ENCODE measurements around the gene GPC6. TPM values are rescaled to one million over a fixed set of nuclear protein-coding genes. Genes with fewer than 3 reads are reported as not detected.

The GPC6 gene
- total and polyA plus RNA-seq, 2 donors (not counting 3 experiments of a cell fraction or from before 2014, with no cell fraction given): 0.01 TPM; not detected in 1

DNA sequence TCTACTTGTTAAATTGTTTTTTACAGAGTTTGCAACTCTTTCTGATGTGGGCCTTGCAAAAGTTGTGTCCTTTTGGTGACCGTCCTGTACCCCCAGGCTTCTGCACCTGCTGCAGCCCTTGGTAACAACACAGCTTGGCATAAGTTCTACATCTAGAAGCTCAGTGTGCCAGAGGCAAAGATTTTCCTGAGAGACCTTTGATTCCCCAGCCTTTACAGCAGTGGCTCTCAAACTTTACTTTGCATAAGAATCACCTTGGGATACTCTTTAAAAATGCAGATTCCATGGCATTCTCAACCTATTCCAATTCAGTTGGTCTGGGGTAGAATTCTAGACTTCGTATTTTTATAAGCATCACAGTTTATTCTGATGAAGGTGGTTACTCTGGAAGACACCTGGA lies 991.9 kb downstream of the GPC6 start:
- no TSS peak for BruUV-seq (replicated peaks)
- Histone ChIP-seq H3K27ac (ENCODE audit: insufficient read depth, low read depth, low read length) (no peak overlapping the region), H3K9ac (replicated peaks; ENCODE audit: extremely low read depth, insufficient read depth, low read length) (no peak overlapping the region), H3K4me3 (replicated peaks in 1 of 3; ENCODE audit: insufficient read depth in 1 of 3, low read depth in 1 of 3, low read length in 3 of 3) (no peak overlapping the region), H2AFZ (ENCODE audit: low read depth, low read length) (no peak overlapping the region), H3K27me3 (ENCODE audit: control insufficient read depth in 2 of 2, insufficient read depth in 2 of 2, low read length in 2 of 2) (no peaks in the 10 kb centered on the region), H3K9me3 (replicated peaks; ENCODE audit: control insufficient read depth, insufficient read depth, low read length) (no peaks in the 10 kb centered on the region), H3K36me3 (ENCODE audit: control insufficient read depth in 2 of 2, extremely low read depth in 1 of 2, insufficient read depth in 2 of 2, low read length in 2 of 2) (no peaks in the 10 kb centered on the region), H3K79me2 (ENCODE audit: control insufficient read depth, insufficient read depth, low read length) (no peaks in the 10 kb centered on the region), H3K4me1 (ENCODE audit: control insufficient read depth, extremely low read depth, insufficient read depth, low read length) (no peaks in the 10 kb centered on the region), H4K20me1 (replicated peaks; ENCODE audit: control insufficient read depth, extremely low read depth, insufficient read depth, low read length) (no peaks in the 10 kb centered on the region), H3K9me1 (replicated peaks; ENCODE audit: control insufficient read depth, extremely low read depth, insufficient read depth, low read length) (no peaks in the 10 kb centered on the region), H3K4me2 (ENCODE audit: insufficient read depth, low read length) (no peak overlapping the region)
- dilution Hi-C loops (cut with MboI; ENCODE audit: extremely low pct_ligation_motif_present, low sequenced_read_pairs): no loop called here
- TF ChIP-seq, protein P1, sequence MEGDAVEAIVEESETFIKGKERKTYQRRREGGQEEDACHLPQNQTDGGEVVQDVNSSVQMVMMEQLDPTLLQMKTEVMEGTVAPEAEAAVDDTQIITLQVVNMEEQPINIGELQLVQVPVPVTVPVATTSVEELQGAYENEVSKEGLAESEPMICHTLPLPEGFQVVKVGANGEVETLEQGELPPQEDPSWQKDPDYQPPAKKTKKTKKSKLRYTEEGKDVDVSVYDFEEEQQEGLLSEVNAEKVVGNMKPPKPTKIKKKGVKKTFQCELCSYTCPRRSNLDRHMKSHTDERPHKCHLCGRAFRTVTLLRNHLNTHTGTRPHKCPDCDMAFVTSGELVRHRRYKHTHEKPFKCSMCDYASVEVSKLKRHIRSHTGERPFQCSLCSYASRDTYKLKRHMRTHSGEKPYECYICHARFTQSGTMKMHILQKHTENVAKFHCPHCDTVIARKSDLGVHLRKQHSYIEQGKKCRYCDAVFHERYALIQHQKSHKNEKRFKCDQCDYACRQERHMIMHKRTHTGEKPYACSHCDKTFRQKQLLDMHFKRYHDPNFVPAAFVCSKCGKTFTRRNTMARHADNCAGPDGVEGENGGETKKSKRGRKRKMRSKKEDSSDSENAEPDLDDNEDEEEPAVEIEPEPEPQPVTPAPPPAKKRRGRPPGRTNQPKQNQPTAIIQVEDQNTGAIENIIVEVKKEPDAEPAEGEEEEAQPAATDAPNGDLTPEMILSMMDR (IDR thresholded peaks at IDR 0.05; ENCODE audit: extremely low read depth in 1 of 2, insufficient read depth in 1 of 2, low read depth in 1 of 2, low read length in 2 of 2): no peak
- FAIRE-seq: no peak
- CTCF ChIA-PET: no interaction called here
- POLR2A ChIA-PET: no interaction called here
- intact Hi-C loops (cut with micrococcal nuclease): no loop called here
- DNase-seq (ENCODE audit: low read depth, low spot score): no peak

DNA sequence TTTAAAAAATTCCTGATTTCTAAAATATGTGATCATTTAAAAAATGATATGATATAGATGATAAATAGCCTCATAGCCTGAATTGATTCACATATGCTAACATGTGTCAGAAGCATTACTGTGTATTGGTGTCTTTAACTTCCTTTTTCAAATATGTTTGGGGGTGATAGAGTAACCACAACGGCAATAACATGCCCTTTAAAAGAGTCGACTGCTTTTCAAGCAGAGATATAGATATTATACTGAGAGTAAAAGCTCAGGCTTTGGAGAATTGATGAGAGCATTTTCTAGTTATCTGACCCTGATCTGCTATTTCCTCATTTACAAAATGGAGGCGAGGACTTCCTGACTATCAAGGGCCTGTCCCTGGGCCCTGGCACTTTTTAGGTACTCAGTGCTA lies 992.3 kb downstream of the GPC6 start:
- no peaks in the 10 kb centered on the region for H3K36me3 ChIP-seq (ENCODE audit: control insufficient read depth in 2 of 2, extremely low read depth in 1 of 2, insufficient read depth in 2 of 2, low read length in 2 of 2)
- no peaks in the 10 kb centered on the region for H3K27me3 ChIP-seq (ENCODE audit: control insufficient read depth in 2 of 2, insufficient read depth in 2 of 2, low read length in 2 of 2)
- no peak for FAIRE-seq
- intact Hi-C loops (cut with micrococcal nuclease): no loop called here
- H3K9me3 ChIP-seq (replicated peaks; ENCODE audit: control insufficient read depth, insufficient read depth, low read length): no peaks in the 10 kb centered on the region
- POLR2A ChIA-PET: no interaction called here
- H3K9me1 ChIP-seq (replicated peaks; ENCODE audit: control insufficient read depth, extremely low read depth, insufficient read depth, low read length): no peaks in the 10 kb centered on the region
- H3K4me3 ChIP-seq (replicated peaks in 1 of 3; ENCODE audit: insufficient read depth in 1 of 3, low read depth in 1 of 3, low read length in 3 of 3): no peak overlapping the region
- no peaks in the 10 kb centered on the region for H4K20me1 ChIP-seq (replicated peaks; ENCODE audit: control insufficient read depth, extremely low read depth, insufficient read depth, low read length)
- no peak for DNase-seq (ENCODE audit: low read depth, low spot score)
- dilution Hi-C loops (cut with MboI; ENCODE audit: extremely low pct_ligation_motif_present, low sequenced_read_pairs): no loop called here
- H3K4me1 ChIP-seq (ENCODE audit: control insufficient read depth, extremely low read depth, insufficient read depth, low read length): no peaks in the 10 kb centered on the region
- H3K4me2 ChIP-seq (ENCODE audit: insufficient read depth, low read length): no peak overlapping the region
- TF ChIP-seq MYC (IDR thresholded peaks at IDR 0.05; ENCODE audit: low read depth, low read length) (no peak), EZH2 (IDR thresholded peaks at IDR 0.05; ENCODE audit: borderline replicate concordance, low read depth, low read length, severe bottlenecking) (no peak), JUN (IDR thresholded peaks at IDR 0.05; ENCODE audit: borderline replicate concordance, insufficient read depth, insufficient read length, low read depth) (no peak)
- no TSS peak for BruUV-seq (replicated peaks)
- CTCF ChIA-PET: no interaction called here
- no peak overlapping the region for H3K9ac ChIP-seq (replicated peaks; ENCODE audit: extremely low read depth, insufficient read depth, low read length)
- H3K79me2 ChIP-seq (ENCODE audit: control insufficient read depth, insufficient read depth, low read length): no peaks in the 10 kb centered on the region
- H3K27ac ChIP-seq (ENCODE audit: insufficient read depth, low read depth, low read length): no peak overlapping the region
- H2AFZ ChIP-seq (ENCODE audit: low read depth, low read length): no peak overlapping the region

All from endothelial cell of umbilical vein (primary cell).